Kidney tubule cell (primary cell): ENCODE results near the gene C10orf105.

ENCODE experiments used
- DNase-seq: peaks from one replicate; pipeline ENCODE4 v3.0.0-alpha.2; 2018; ENCODE audit warnings: low spot score

Gene C10orf105

DNA sequence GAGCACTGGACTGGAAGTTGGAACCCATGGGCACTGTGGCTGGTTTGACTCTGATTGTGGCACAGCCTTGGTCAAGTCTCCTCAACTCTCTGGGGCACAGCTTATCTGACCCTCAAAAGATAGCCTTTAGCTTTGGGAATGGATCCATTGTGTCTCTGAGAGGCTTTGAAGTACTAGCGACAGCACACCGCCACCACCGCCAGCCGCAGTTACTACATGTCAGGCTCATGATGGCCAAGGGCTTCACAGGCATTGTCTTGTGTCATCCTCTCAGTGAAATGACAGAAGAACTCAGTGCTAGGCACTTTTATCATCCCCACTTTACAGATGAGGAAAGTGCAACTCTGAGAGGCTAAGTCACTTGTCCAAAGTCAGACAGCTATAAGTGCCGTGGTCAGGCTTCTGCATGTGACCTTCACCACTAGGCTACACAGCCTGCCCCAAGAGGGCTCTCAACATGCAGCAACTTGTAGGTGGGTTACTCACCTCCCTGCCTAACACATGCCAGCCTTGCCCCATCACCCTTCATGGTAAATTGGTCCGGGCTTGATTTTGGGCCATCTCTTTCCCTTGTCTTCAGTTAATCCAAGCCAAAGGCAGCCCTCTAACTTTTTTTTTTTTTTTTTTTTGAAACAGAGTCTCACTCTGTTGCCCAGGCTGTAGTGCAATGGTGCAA, 44.1 kb downstream of the C10orf105 start:
- DNase-seq: no peak

- no peak for DNase-seq
Measured at GRCh38 chr10:71671994-71672946, 47.3 kb downstream of the C10orf105 start.

GRCh38 chr10:71667387-71667752, 52.2 kb downstream of the C10orf105 start:
- DNase-seq: no peak

GRCh38 chr10:71666639-71667386, 52.8 kb downstream of the C10orf105 start:
- peak; percentile 21 for DNase-seq

DNA sequence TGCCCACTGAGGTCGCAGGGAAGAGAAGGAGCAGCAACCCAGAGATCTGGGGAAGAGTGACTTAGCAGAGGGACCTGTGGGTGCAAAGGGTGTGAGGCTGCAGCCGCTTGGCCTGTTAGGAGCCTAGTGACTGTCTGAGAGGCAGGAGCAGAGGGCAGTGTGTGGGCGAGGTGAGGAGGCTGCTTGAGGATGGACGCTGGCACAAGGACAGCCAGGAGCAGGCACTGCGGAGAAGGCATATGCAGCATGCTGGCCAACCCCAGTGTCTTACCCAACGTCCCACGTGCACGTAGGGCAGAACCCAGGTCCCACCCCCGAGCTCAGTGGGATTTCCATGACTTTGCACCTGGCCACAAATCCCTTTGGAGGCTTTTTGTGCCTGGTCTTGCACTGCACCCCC, 54.1 kb downstream of the C10orf105 start:
- no peak for DNase-seq

DNA sequence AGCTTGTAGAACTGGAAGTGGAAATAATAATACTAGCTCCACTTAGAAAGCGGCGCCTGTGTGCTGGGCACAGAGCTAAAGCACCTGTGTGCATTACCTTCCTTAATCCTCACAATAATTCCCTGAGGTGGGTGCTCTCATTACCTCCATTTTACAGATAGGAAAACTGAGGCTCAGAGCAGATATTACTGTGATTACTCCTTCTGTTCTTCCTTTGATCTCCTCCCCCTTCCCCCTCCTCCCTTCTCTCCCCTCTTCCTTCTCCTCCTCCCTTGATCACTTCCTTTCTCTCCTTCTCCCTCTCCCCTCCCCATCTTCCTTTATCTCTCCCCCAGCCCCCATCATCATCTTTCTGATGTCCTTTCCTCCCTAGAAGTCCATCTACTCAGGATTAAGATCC, 55.0 kb downstream of the C10orf105 start:
- DNase-seq: no peak

DNA sequence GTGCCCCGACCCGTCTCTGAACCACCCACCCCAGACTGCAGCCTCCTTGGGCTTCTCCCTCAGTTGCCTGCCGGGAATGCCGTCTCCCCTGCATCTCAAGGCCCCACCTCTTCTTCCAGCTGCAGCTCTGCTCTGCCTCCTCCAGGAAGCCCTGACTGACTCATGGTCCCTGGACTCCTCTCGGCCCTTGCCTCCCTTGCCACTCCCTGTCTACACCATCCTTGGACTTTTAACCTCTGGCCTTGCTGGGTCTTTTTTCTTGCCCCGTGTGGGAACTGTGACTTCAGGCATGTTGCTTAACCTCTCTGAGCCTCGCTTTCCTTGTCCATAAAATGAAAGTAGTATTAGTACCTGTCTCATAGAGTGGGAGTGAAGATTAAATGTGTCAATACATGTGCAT, 56.3 kb downstream of the C10orf105 start:
- DNase-seq: no peak

GRCh38 chr10:71661779-71662336, 57.7 kb downstream of the C10orf105 start:
- no peak for DNase-seq
